Endometrium (tissue), 2 donors: ENCODE results near the gene PWWP2B.
"Not testable (repeated sequence)": the region's sequence is repeated elsewhere in the genome, so short reads cannot be mapped to it uniquely, and the experiment has no call there.

ENCODE experiments used
- FAIRE-seq: peaks from 2 replicates; lab custom pipeline; 2012; peaks lifted over from hg19 to GRCh38; lab: Jason Lieb, UNC
- donor health status: control.
- donor health status: control.

PWWP2B gene

DNA sequence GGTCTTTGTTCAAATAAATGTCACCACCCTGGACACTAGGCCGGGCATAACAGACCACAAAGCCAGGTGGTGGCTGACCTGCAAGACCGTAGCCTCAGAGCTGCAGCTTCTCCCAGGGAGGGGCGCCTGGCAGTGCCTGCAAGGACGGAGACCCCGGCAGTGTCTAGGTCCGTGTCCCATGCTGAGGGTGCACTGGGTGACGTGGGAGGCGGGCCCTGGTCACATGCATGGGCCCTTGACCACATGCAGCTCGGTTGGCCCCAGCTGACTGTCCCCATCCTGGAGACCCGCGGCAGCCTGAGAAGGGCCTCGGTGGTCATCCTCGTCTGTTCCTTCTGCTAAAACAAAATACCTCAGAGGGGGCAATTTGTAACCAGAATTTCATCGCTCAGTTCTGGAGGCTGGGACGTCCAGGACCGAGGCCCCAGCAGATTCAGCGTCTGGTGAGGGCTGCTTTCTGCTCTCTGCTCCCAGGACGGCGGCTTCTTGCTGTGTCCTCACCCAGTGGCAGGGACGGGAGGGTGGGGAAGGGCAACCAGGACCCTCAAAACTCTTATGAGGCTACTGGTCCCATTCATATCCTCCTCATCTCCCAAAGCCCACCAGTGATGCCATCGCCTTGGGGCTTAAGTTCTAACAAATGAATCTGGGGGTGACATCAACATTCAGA is 36.8 kb downstream of the PWWP2B start:
- FAIRE-seq, result no peak

GRCh38 chr10:132434405-132435005 is 37.5 kb downstream of the PWWP2B start:
- FAIRE-seq, result no peak

DNA sequence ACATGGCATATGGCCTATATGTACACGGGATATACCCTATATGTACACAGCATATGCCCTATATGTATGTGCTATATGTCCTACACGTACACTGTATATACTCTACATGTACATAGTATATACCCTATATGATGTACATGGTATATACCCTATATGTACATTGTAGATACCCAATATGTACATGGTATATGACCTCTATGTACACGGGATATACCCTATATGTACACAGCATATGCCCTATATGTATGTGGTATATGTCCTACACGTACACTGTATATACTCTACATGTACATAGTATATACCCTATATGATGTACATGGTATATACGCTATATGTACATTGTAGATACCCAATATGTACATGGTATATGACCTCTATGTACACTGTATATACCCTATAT is 38.3 kb downstream of the PWWP2B start:
- FAIRE-seq, result not testable (repeated sequence)

DNA sequence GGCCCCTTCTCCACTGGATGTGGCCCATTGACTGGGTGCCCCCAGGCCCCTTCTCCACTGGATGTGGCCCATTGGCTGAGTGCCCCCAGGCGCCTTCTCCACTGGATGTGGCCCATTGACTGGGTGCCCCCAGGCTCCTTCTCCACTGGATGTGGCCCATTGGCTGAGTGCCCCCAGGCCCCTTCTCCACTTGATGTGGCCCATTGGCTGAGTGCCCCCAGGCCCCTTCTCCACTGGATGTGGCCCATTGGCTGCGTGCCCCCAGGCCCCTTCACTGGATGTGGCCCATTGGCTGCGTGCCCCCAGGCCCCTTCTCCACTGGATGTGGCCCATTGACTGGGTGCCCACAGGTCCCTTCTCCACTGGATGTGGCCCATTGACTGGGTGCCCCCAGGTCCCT is 39.1 kb downstream of the PWWP2B start:
- not testable (repeated sequence) for FAIRE-seq

- FAIRE-seq, result no peak
These were observed 39.9 kb downstream of the PWWP2B start for GRCh38 chr10:132436861-132437410.

DNA sequence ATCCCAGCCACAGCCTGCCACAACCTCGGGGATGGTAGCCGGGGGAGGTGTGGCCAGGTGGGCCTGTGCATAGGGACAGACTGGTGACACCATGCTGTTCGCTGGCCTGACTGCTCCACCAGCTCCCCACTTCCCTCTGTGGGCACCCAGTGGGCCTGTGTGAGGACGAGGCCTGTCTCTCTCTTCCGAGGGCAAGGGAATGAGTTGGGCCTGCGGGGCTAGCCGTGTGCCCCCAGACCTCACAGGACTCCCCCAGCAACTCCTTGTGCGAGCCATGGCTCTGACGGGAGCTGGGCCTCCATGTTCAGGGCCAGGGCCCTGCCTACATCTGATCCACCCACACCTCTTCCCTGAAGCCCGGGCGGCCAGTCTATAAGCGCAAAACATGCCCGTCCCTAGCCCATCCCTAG is 40.5 kb downstream of the PWWP2B start:
- FAIRE-seq, result no peak

DNA sequence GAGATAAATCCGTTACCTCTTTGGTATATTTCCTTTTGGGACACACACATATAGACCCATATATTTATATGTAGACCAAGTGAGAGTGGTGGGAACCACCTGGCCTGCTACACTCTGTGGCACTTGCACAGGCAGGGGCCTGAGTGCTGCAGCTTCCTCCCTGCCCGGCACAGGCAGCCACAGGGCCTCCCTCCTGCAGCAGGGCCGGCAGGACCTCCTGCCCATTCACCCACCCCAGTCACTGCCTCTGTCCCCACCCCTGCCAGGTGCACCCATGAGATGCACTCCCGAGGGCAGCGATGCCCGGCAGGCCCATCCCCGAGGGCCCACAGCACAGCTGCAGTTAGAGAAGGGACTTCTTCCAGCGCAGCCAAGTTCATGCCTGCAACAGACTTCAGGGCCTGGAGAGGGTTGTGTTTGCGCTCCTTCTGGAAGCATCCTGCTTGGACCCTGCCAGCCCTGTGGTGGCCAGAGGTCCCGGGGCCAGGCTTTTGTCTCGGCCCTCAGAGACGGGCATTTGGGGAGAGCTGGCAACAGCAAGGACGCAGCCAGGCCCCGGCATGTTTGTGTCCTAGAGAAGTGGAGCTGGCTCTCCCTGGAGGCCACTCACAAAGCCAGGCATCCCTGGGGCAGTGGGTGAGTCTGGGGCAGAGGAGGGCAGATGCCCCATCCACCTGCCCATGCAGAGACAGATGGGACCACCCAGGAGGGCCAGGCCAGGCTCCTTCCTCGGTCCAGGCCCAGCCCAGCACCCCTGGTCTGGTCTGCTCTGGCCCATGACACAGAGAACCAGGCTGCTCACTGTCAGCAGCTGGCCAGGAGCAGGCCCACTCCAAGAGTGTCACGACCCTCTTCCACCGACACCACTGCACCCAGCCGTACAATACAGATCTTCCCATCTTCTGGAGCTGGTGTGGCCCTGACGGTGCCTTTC is 41.4 kb downstream of the PWWP2B start:
- FAIRE-seq, result no peak

DNA sequence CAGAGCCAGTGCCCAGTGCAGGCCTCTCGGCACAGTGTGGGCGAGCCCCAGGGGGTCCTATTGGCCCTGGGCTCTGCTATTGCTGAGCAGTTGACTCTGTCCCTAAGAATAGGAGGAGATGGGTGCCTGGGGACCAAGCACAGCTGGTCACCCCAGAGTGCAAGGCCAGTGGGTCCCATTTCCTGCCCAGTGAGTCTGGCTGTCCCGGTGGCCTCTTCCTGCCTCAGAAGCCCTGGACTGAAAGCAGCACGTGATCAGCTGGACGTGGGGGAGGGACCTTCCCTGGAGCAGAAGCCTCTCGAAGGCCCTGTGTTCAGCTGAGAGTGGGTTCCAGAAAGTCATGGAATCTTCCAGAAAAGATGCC is 42.0 kb downstream of the PWWP2B start:
- no peak for FAIRE-seq

GRCh38 chr10:132439424-132440163 is 42.6 kb downstream of the PWWP2B start:
- FAIRE-seq, result no peak

DNA sequence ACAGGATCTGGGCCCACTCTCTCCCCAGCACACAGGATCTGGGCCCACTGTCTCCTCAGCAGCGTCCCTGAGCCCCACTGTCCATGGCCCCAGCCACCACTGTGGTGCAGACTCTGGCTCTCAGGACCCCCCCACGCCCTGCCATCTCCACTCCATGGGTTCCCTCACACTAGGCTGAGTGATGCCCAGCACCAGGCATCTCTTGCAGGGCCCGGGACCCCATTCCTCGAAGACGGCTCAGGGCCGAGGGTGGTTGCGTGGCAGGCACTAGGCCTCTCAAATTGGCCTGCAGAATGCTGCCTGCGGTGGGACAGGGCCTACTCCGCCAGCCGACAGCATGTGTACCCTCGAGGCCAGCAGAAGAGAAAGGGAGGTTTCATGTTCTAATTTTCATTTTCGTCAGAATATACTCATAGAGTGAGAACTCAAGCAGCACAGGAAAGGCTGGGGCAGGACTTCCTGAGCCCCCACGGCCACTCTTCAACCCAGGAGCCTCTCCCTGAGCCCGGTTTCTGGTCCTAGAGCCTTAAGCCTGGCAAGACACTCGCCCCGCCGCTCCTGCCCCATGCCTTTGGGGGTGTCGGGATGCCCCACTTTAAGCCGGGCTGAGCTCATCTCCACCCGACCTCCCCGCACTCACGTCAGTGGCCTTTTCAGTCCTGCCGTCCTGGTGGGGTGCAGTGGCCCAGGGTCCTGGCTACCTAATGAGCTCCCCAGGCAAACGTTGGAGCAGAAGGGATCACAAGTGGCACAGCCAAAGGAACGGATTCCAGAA is 44.0 kb downstream of the PWWP2B start:
- no peak for FAIRE-seq

GRCh38 chr10:132441818-132442524 is 45.0 kb downstream of the PWWP2B start:
- FAIRE-seq, result no peak

DNA sequence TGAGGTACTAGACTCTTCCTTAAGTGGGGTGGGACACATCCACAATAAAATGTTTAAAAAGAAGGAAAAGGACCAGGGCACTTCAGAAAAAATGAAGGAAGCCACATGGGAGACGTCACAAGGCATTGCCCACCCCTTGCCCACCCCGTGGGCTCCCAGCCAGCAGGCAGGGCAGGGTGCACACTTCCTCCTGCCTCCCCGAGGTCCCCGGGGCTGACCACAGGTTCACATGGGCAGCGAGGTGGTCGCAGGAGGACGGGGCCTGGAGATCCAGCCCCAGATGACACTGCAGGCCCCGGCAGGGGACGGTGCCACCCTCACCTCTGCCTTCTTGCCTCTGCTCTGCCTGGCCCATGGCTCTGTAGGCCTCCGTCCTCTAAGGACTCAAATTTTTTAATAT is 45.6 kb downstream of the PWWP2B start:
- FAIRE-seq, result no peak

DNA sequence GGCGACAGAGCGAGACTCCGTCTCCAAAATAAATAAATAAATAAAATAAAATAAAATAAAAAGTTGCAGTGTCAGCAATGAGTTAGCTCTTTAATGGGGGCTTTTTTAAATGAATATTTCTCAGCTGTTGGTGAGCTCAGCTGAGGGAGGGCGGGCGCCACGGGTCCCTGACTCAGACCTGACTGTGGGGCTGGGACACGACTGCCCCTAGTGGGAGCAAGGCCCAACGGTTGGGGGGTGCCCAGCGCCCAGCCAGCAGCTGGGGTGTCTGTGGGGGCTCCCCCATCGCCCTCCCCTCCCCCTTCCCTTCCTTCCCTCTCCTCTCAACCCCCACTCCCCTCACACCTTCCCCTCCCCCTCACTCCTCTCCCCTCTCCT is 46.6 kb downstream of the PWWP2B start:
- FAIRE-seq, result no peak

GRCh38 chr10:132443983-132444876 is 47.2 kb downstream of the PWWP2B start:
- no peak for FAIRE-seq

DNA sequence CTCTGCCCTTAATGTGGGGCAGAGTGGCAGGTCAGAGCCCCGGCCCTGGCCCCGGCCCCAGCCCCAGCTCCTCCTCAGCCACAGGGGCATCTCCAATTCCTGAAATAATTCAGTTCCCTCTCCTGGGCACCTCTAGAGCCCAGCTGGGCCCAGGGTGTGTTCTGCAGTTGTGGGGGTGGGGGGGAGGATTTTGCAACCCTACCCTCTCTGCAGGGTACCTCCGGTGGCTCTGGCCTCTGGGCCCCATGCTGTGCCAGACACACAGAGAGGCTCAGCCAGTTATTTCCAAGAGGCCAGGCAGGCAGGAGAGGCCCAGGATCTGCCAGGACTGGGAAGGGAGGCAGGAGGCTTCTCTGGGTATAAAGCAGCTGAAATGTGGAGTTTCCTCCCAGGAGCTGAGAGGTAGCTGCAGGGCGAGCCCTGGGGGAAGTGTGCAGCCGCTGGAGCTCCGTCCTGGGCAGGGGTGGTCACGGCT is 47.9 kb downstream of the PWWP2B start:
- FAIRE-seq, result no peak

- FAIRE-seq, result no peak
These were observed 48.7 kb downstream of the PWWP2B start for GRCh38 chr10:132445516-132446194.

GRCh38 chr10:132446195-132446581 is 49.2 kb downstream of the PWWP2B start:
- no peak for FAIRE-seq

- FAIRE-seq, result no peak
These were observed 49.9 kb downstream of the PWWP2B start for GRCh38 chr10:132446661-132447445.
